ENCODE data around the gene DDHD1.

DNA sequence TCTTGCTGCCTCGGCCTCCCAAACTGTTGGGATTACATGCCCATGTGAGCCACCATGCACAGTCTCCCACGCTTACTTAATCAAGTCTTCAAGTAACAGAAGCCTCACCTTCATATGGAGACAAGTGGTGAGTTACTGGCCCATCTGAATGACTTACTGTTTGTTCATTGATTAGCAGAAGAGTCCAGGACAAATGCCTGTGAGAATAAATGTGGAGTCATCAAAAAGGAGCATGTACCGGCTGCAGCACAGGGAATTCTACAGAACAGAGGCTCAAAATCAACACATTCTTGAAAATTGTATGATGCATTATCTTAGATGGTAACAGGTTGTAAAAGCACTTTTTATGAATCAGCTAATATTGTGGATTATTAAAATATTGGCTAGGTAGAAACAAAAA, 129.8 kb downstream of the DDHD1 start:
- TF ChIP-seq, protein P1, sequence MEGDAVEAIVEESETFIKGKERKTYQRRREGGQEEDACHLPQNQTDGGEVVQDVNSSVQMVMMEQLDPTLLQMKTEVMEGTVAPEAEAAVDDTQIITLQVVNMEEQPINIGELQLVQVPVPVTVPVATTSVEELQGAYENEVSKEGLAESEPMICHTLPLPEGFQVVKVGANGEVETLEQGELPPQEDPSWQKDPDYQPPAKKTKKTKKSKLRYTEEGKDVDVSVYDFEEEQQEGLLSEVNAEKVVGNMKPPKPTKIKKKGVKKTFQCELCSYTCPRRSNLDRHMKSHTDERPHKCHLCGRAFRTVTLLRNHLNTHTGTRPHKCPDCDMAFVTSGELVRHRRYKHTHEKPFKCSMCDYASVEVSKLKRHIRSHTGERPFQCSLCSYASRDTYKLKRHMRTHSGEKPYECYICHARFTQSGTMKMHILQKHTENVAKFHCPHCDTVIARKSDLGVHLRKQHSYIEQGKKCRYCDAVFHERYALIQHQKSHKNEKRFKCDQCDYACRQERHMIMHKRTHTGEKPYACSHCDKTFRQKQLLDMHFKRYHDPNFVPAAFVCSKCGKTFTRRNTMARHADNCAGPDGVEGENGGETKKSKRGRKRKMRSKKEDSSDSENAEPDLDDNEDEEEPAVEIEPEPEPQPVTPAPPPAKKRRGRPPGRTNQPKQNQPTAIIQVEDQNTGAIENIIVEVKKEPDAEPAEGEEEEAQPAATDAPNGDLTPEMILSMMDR (IDR thresholded peaks at IDR 0.05), result no peak
- no peak for TF ChIP-seq POLR2AphosphoS5 (IDR thresholded peaks at IDR 0.05; ENCODE audit: low read depth, low read length)
